GM12878 (cell line): Measurements from ENCODE around the gene UBAP1L. TPM values are rescaled to one million over a fixed set of nuclear protein-coding genes. Genes with fewer than 3 reads are reported as not detected.
A peak's percentile ranks its signal among the peaks of the same experiment; 100 is the strongest.

Source experiments
- ATF2 ChIP-seq: IDR thresholded peaks from 2 replicates; pipeline ENCODE4 v1.6.1; 2012; ENCODE audit warnings: low read length, inconsistent platforms
- BACH1 ChIP-seq: fragments of 450-650 bp; IDR thresholded peaks from 2 replicates; pipeline ENCODE4 v1.6.1; 2017; ENCODE audit warnings: mild to moderate bottlenecking, borderline replicate concordance
- BHLHE40 ChIP-seq, 2 experiments: fragments of 450-650 bp in 1 of 2; IDR thresholded peaks; 2 replicates each; pipeline ENCODE4 v1.6.1; 2011 to 2017; ENCODE audit warnings: low read depth in 2 of 2, borderline replicate concordance in 1 of 2, improper control_type of control experiment in 1 of 2, low read length in 1 of 2, mild to moderate bottlenecking in 1 of 2
- HDAC6 ChIP-seq: fragments of 200-600 bp; sonication (generic); IDR thresholded peaks from one replicate; pipeline ENCODE4 v1.8.0; 2017; ENCODE audit warnings: antibody characterized with exemption; ENCODE audit not compliant: unreplicated experiment
- IRF5 ChIP-seq: fragments of 450-650 bp; IDR thresholded peaks from 2 replicates; pipeline ENCODE4 v1.6.1; 2017; ENCODE audit warnings: borderline replicate concordance
- RAD51 ChIP-seq: fragments of 450-650 bp; IDR thresholded peaks from 2 replicates; pipeline ENCODE4 v1.6.1; 2016; ENCODE audit warnings: moderate library complexity, mild to moderate bottlenecking, inconsistent platforms
- SMAD1 ChIP-seq: fragments of 450-650 bp; IDR thresholded peaks from 2 replicates; pipeline ENCODE4 v1.6.1; 2018; ENCODE audit warnings: mild to moderate bottlenecking, low read depth; ENCODE audit not compliant: partially characterized antibody
- SMAD5 ChIP-seq: IDR thresholded peaks from 2 replicates; pipeline ENCODE4 v1.6.1; 2016; ENCODE audit warnings: antibody characterized with exemption, low read depth
- STAT3 ChIP-seq: IDR thresholded peaks from 2 replicates; pipeline ENCODE4 v1.6.1; 2011; ENCODE audit warnings: low read depth, low read length, improper control_type of control experiment
- SUPT20H ChIP-seq: IDR thresholded peaks from 2 replicates; pipeline ENCODE4 v1.6.1; 2011; ENCODE audit warnings: low read depth, mild to moderate bottlenecking, low read length, moderate library complexity, borderline replicate concordance; ENCODE audit not compliant: control insufficient read depth
- ZBTB40 ChIP-seq: fragments of 450-650 bp; IDR thresholded peaks from 2 replicates; pipeline ENCODE4 v1.6.1; 2016; ENCODE audit warnings: mild to moderate bottlenecking, moderate library complexity, borderline replicate concordance
- ZNF384 ChIP-seq: IDR thresholded peaks from 2 replicates; pipeline ENCODE4 v1.6.1; 2012; ENCODE audit warnings: low read depth, mild to moderate bottlenecking, low read length, improper control_type of control experiment, borderline replicate concordance
- ZNF592 ChIP-seq: fragments of 450-650 bp; IDR thresholded peaks from 2 replicates; pipeline ENCODE4 v1.6.1; 2017; ENCODE audit warnings: mild to moderate bottlenecking, moderate library complexity
- polyA plus RNA-seq, 11 experiments: library from polyadenylated mRNA; depleted of rRNA in 4 of 11; unstranded in 6 of 11; stranded (reverse) in 5 of 11; fragments of >200 nt; fragmentation: Nextera tagmentation in 4 of 11; fragmentation: Illumina TruSeq in 1 of 11; extraction: Ambion mirVana in 4 of 11; extraction: Trizol in 1 of 11; gene quantifications; 1 replicate in 1 of 11; 2 replicates in 10 of 11; pipeline versions ENCODE4 v1.2.1 to v1.2.3, GENCODE V29; 2011 to 2016; ENCODE audit warnings: inconsistent platforms in 2 of 11, missing spikeins in 2 of 11, low read depth in 1 of 11
- total RNA-seq, 4 experiments: library from RNA; depleted of rRNA in 3 of 4; stranded (reverse); fragments of >200 nt in 3 of 4; fragmentation: Illumina TruSeq in 1 of 4; extraction: Trizol in 1 of 4; gene quantifications; 2 replicates each; pipeline versions ENCODE4 v1.2.1 to v1.2.3, GENCODE V29; 2013 to 2021

Gene UBAP1L
- total and polyA plus RNA-seq, 10 of the 15 experiments (the other 5 are each of a cell fraction or from before 2014, with no cell fraction given), result 0.03 to 2.6 (median 1.0) TPM

- TF ChIP-seq ZNF592 (no peak), ZNF384 (no peak), STAT3 (no peak), SMAD1 (no peak), BACH1 (0 out of 2 replicates have a peak, but pooled peaks have one; percentile 52), IRF5 (no peak), SMAD5 (no peak), ATF2 (no peak), BHLHE40 (IDR thresholded peaks at IDR 0.05; ENCODE audit: borderline replicate concordance in 1 of 2, low read depth in 2 of 2, low read length in 1 of 2) (0 out of 4 replicates have a peak, but pooled peaks of 1 of the 2 experiments have one; percentile 29), HDAC6 (peak; percentile 33), ZBTB40 (no peak), RAD51 (no peak), SUPT20H (no peak)
Measured at GRCh38 chr15:65132878-65133547, 18.0 kb upstream of the UBAP1L start (continued).
